OCI-LY7 (cell line): ENCODE data around the gene CD8A. TPM values are rescaled to one million over a fixed set of nuclear protein-coding genes. Genes with fewer than 3 reads are reported as not detected.

Experiments used
- BruUV-seq: library from RNA; stranded (reverse); fragments of 400-500 nt; replicated peaks from 2 replicates; lab custom pipeline; 2021; lab: Mats Ljungman, UMichigan
- CTCF ChIA-PET: fragments of 300-600 bp; sonication (Branson Sonifier 250); formaldehyde crosslinking; loops from one replicate; lab custom pipeline; 2022; ENCODE audit warnings: antibody characterized with exemption; ENCODE audit not compliant: unreplicated experiment; lab: Charles Lee
- POLR2A ChIA-PET: fragments of 300-600 bp; sonication (Branson Sonifier 250); formaldehyde crosslinking; loops from one replicate; lab custom pipeline; 2022; ENCODE audit warnings: antibody characterized with exemption; lab: Charles Lee
- DNase-seq: peaks from one replicate; pipeline ENCODE4 v3.0.0-alpha.2; 2015; ENCODE audit warnings: low spot score
- H2AFZ ChIP-seq: fragments of 200-600 bp; sonication (generic), shearing (Covaris generic); 2 replicates; pipeline ENCODE4 v1.6.1; 2014; ENCODE audit warnings: mild to moderate bottlenecking, antibody characterized with exemption, low read length, moderate library complexity
- H3K27ac ChIP-seq: fragments of 200-600 bp; sonication (generic); 2 replicates; pipeline ENCODE4 v1.5.1; 2014; ENCODE audit warnings: mixed run types, low read depth, mild to moderate bottlenecking, moderate library complexity, low read length, inconsistent platforms; ENCODE audit not compliant: poor library complexity, severe bottlenecking
- H3K36me3 ChIP-seq: fragments of 200-600 bp; sonication (generic); 2 replicates; pipeline ENCODE4 v1.6.1; 2014; ENCODE audit warnings: mild to moderate bottlenecking, antibody characterized with exemption, low read length, moderate library complexity, mixed read lengths; ENCODE audit not compliant: insufficient read depth
- H3K4me1 ChIP-seq: fragments of 200-600 bp; sonication (generic); 2 replicates; pipeline ENCODE4 v1.5.1; 2014; ENCODE audit warnings: mild to moderate bottlenecking, low read length; ENCODE audit not compliant: insufficient read depth, poor library complexity, severe bottlenecking
- H3K4me2 ChIP-seq: fragments of 200-600 bp; sonication (generic); 2 replicates; pipeline ENCODE4 v1.6.1; 2014; ENCODE audit warnings: mild to moderate bottlenecking, low read length
- H3K4me3 ChIP-seq: fragments of 200-600 bp; sonication (generic); 2 replicates; pipeline ENCODE4 v1.5.1; 2014; ENCODE audit warnings: mild to moderate bottlenecking, low read depth, low read length; ENCODE audit not compliant: poor library complexity, severe bottlenecking
- H3K79me2 ChIP-seq: fragments of 200-600 bp; sonication (generic); 2 replicates; pipeline ENCODE4 v1.6.1; 2016; ENCODE audit warnings: low read depth, mild to moderate bottlenecking, low read length, moderate library complexity, mixed read lengths; ENCODE audit not compliant: insufficient read depth
- H3K9me2 ChIP-seq: fragments of 200-600 bp; sonication (generic); 2 replicates; pipeline ENCODE4 v1.6.1; 2016; ENCODE audit warnings: mild to moderate bottlenecking, low read length, mixed read lengths; ENCODE audit not compliant: insufficient read depth
- H3K9me3 ChIP-seq: fragments of 200-600 bp; sonication (generic); 2 replicates; pipeline ENCODE4 v1.6.1; 2014; ENCODE audit warnings: mild to moderate bottlenecking, mixed run types, low read length, mixed read lengths
- H4K20me1 ChIP-seq: fragments of 200-600 bp; sonication (generic); 2 replicates; pipeline ENCODE4 v1.6.1; 2014; ENCODE audit warnings: mild to moderate bottlenecking, antibody characterized with exemption, low read length, moderate library complexity, mixed read lengths; ENCODE audit not compliant: insufficient read depth
- CTCF ChIP-seq: fragments of 200-600 bp; sonication (generic); conservative IDR thresholded peaks from 2 replicates; pipeline ENCODE4 v1.5.1; 2014; ENCODE audit warnings: mild to moderate bottlenecking, antibody characterized with exemption, low read length, moderate library complexity, mixed read lengths
- EZH2phosphoT487 ChIP-seq: fragments of 200-600 bp; sonication (generic); IDR thresholded peaks from 2 replicates; pipeline ENCODE4 v1.6.1; 2018; ENCODE audit warnings: low read depth, borderline replicate concordance, mild to moderate bottlenecking, mixed run types, antibody characterized with exemption, low read length, moderate library complexity, mixed read lengths
- intact Hi-C: fragments of 100-400 bp; cut with micrococcal nuclease; formaldehyde crosslinking; loops from one replicate; pipeline ENCODE4 v1.10.0; 2022; ENCODE audit not compliant: unreplicated experiment
- total RNA-seq, 2 experiments: library from RNA; depleted of rRNA in 1 of 2; stranded (reverse); fragments of >200 nt in 1 of 2; shearing (Covaris generic) in 1 of 2; gene quantifications; 2 replicates each; pipeline ENCODE4 v1.2.3, GENCODE V29; 2014 to 2022

CD8A gene
- total RNA-seq, 2 experiments from 2014 or later = not detected

- Histone ChIP-seq H3K9me2 (no peaks in the 10 kb centered on the region), H3K36me3 (no peaks in the 10 kb centered on the region), H3K9me3 (0 out of 2 replicates have a peak, but pooled peaks cover 8% of the 10 kb centered on the region), H3K79me2 (no peaks in the 10 kb centered on the region), H3K27ac (no peak overlapping the region), H3K4me1 (no peaks in the 10 kb centered on the region), H3K4me3 (no peak overlapping the region), H3K4me2 (no peak overlapping the region), H4K20me1 (no peaks in the 10 kb centered on the region), H2AFZ (no peak overlapping the region)
- TF ChIP-seq CTCF (no peak), EZH2phosphoT487 (no peak)
- no TSS peak for BruUV-seq
- ChIA-PET CTCF (no interaction called here), POLR2A (no interaction called here)
- DNase-seq = no peak
- intact Hi-C loops = no loop called here
Measured at GRCh38 chr2:86793752-86794151, 3.0 kb upstream of the CD8A start.

DNA sequence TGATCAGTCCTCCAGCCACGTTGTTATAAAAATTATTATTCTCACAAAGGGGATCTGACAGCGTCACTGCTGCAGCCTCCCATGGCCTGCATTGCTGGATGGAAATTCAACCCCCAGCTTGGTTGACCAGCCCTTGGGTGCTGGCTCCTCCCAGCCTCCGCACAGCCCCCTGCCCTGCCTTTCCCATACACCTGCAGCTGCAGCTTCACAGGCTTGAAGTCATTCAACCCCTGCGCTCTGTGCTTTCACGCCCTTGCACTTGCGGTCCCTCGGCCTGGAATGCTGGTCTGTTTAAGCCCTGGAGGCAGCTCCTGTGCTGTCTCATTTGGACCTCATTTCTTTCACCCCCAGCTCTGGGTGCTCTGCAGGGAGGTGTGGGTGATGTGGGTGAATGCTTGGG is 860 bp upstream of the CD8A start:
- intact Hi-C loops = no loop called here
- Histone ChIP-seq H4K20me1 (no peaks in the 10 kb centered on the region), H3K4me1 (no peaks in the 10 kb centered on the region), H3K36me3 (no peaks in the 10 kb centered on the region), H3K27ac (no peak overlapping the region), H3K79me2 (no peaks in the 10 kb centered on the region), H3K9me2 (no peaks in the 10 kb centered on the region), H2AFZ (no peak overlapping the region), H3K9me3 (0 out of 2 replicates have a peak, but pooled peaks cover 7% of the 10 kb centered on the region), H3K4me3 (no peak overlapping the region), H3K4me2 (no peak overlapping the region)
- ChIA-PET POLR2A (interaction anchor here (0.6 kb wide), 1 partner anchor 92 kb away, joined by 3 read pairs; no protein-coding TSS in a partner anchor), CTCF (no interaction called here)
- no TSS peak for BruUV-seq
- TF ChIP-seq CTCF (no peak), EZH2phosphoT487 (no peak)
- no peak for DNase-seq

DNA sequence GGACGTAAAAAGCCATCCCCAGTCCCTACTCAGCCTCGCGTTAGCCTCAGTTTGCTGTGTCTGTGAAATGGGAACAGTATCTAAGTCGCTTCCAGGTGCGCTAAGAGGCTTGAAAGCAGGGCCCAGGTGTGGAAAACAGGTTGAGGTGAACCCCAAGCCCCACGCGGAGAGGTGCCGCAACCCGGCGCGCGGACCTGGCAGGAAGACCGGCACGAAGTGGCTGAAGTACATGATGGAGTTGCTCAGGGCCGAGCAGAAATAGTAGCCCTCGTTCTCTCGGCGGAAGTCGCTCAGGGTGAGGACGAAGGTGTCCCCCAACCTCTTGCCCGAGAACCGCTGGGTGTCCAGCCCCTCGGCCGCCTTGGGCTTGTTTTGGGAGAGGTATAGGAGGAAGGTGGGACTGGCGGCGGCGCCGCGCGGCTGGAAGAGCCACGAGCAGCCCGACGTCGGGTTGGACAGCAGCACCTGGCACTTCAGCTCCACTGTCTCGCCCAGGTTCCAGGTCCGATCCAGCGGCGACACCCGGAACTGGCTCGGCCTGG is 508 bp downstream of the CD8A start:
- no peaks in the 10 kb centered on the region for H3K79me2 ChIP-seq
- no peak for DNase-seq
- no peaks in the 10 kb centered on the region for H3K36me3 ChIP-seq
- H3K9me3 ChIP-seq = no peaks in the 10 kb centered on the region
- TF ChIP-seq CTCF (no peak), EZH2phosphoT487 (no peak)
- H2AFZ ChIP-seq = no peak overlapping the region
- intact Hi-C loops = no loop called here
- POLR2A ChIA-PET = no interaction called here
- CTCF ChIA-PET = no interaction called here
- H3K4me3 ChIP-seq = no peak overlapping the region
- BruUV-seq = no TSS peak
- no peaks in the 10 kb centered on the region for H3K9me2 ChIP-seq
- no peaks in the 10 kb centered on the region for H4K20me1 ChIP-seq
- no peak overlapping the region for H3K4me2 ChIP-seq
- H3K4me1 ChIP-seq = no peaks in the 10 kb centered on the region
- H3K27ac ChIP-seq = no peak overlapping the region
